Muscle layer of colon (tissue), 2 donors: Measurements from ENCODE around the gene LDLRAD3.
"Not testable (repeated sequence)": the region's sequence is repeated elsewhere in the genome, so short reads cannot be mapped to it uniquely, and the experiment has no call there.

Experiments
- H3K27ac ChIP-seq: one replicate; pipeline ENCODE4 v1.7.0; 2013; ENCODE audit warnings: low read depth, mild to moderate bottlenecking, low read length, moderate library complexity
- H3K27me3 ChIP-seq, 2 donors: one replicate each; pipeline ENCODE4 v1.7.0; 2013; ENCODE audit warnings: low read length in 2 of 2, mild to moderate bottlenecking in 2 of 2; ENCODE audit not compliant: insufficient read depth in 2 of 2, control insufficient read depth in 1 of 2
- H3K36me3 ChIP-seq: one replicate; pipeline ENCODE4 v1.7.0; 2013; ENCODE audit warnings: mild to moderate bottlenecking, low read length; ENCODE audit not compliant: insufficient read depth
- H3K4me1 ChIP-seq: one replicate; pipeline ENCODE4 v1.7.0; 2013; ENCODE audit warnings: mild to moderate bottlenecking, low read length; ENCODE audit not compliant: insufficient read depth
- H3K4me3 ChIP-seq, 2 donors: one replicate each; pipeline ENCODE4 v1.7.0; 2013; ENCODE audit warnings: low read length in 2 of 2, low read depth in 1 of 2, mild to moderate bottlenecking in 1 of 2, moderate library complexity in 1 of 2
- H3K9ac ChIP-seq: one replicate; pipeline ENCODE4 v1.7.0; 2013; ENCODE audit warnings: low read length
- H3K9me3 ChIP-seq: one replicate; pipeline ENCODE4 v1.7.0; 2013; ENCODE audit warnings: mild to moderate bottlenecking, low read length
- donor health status: abdominal sarcoma.
- donor health status: Adenocarcinoma of cecum.

LDLRAD3 gene, protein sequence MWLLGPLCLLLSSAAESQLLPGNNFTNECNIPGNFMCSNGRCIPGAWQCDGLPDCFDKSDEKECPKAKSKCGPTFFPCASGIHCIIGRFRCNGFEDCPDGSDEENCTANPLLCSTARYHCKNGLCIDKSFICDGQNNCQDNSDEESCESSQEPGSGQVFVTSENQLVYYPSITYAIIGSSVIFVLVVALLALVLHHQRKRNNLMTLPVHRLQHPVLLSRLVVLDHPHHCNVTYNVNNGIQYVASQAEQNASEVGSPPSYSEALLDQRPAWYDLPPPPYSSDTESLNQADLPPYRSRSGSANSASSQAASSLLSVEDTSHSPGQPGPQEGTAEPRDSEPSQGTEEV

DNA sequence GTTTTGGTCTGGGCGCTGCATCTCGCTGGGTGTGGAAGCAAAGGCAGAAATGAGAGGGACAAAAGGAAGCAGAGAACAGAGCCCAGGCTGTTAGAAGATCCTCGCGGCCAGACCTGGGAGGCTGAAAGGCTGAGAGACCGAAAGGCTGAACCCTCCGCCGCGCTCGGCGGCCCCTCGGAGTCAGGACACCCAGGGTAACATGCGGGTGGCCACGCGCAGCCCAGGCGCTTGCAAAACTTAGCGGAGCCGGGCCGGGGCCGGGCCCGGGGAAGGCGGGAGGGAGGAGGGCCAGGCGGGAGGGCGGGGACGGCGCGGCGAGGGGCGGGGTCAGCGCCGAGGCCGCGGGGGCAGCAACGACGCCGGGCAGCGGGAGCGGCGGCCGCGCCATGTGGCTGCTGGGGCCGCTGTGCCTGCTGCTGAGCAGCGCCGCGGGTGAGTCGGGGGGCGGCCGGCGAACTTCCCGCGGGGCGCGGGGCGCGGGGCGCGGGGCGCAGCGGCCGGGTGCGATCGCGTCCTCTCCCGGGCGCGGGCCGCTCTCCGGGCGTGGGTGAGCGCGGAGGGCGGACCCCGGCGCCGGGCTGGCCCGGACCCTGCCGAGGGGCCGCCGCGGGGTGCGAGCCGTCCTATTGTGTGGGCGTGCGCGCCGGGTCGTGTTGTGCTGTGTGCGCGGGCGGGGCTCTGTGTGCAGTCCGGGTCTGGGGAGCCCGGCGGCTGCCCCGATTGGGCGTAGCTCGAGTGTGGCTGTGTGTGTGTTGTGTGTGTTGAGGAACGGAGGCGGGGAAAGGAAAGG is at the start of gene LDLRAD3:
TSS of gene LDLRAD3 (plus strand) at position 350 of the 790 bp plus-strand sequence. CDS start at position 387, 37 bp downstream.
- Histone ChIP-seq H3K9ac (peak within 1 kb of the TSS; percentile 46), H3K27me3 (no peaks in the 10 kb centered on the region), H3K27ac (no peak within 1 kb of the TSS), H3K36me3 (no peaks in the 10 kb centered on the region), H3K4me3 (peak within 1 kb of the TSS; percentile 28 to 76), H3K4me1 (peaks cover 19% of the 10 kb centered on the region), H3K9me3 (no peaks in the 10 kb centered on the region)

DNA sequence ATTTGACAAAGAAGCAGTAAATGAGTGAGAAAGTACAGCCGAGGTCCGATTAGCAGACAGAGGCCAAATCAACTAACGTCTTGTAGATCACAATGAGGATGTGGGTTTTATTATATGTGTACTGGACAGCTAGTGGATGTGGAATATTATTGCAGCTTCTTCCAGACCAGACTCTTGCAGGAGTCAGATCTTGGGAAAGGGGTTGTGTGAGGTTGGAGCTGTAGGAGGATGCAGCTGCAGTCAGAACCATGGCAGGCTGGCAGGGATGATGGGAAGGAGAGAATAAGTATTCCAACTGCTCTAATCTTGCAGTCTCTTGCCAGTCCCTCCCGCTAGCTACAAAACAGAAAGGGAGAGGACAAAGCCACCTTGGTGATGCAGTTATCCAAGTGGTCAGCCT is 46.8 kb upstream of the LDLRAD3 start:
- Histone ChIP-seq H3K4me1 (no peaks in the 10 kb centered on the region), H3K9ac (no peak overlapping the region), H3K4me3 (no peak overlapping the region), H3K9me3 (peaks cover 6% of the 10 kb centered on the region), H3K36me3 (no peaks in the 10 kb centered on the region), H3K27ac (no peak overlapping the region), H3K27me3 (no peaks in the 10 kb centered on the region)

DNA sequence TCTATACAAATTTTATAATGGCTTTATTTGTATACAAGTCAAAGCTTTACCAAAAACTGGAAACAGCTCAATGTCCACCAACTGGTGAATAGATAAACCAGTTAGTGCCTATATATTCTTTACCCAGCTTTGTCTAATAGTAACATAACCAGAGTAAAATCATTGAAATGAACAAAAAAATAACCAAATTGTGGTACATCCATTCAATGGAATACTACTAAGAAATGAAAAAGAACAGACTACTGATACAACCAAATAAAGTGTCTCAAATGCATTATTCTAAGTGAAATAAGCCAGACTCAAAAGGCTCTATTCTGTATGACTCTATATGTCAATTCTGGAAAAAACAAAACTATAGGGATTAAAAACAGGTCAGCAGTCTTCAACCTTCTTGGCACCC is 40.9 kb upstream of the LDLRAD3 start:
- Histone ChIP-seq H3K4me3 (no peak overlapping the region), H3K27ac (no peak overlapping the region), H3K4me1 (no peaks in the 10 kb centered on the region), H3K27me3 (no peaks in the 10 kb centered on the region), H3K9me3 (peaks cover 19% of the 10 kb centered on the region), H3K9ac (no peak overlapping the region), H3K36me3 (no peaks in the 10 kb centered on the region)

DNA sequence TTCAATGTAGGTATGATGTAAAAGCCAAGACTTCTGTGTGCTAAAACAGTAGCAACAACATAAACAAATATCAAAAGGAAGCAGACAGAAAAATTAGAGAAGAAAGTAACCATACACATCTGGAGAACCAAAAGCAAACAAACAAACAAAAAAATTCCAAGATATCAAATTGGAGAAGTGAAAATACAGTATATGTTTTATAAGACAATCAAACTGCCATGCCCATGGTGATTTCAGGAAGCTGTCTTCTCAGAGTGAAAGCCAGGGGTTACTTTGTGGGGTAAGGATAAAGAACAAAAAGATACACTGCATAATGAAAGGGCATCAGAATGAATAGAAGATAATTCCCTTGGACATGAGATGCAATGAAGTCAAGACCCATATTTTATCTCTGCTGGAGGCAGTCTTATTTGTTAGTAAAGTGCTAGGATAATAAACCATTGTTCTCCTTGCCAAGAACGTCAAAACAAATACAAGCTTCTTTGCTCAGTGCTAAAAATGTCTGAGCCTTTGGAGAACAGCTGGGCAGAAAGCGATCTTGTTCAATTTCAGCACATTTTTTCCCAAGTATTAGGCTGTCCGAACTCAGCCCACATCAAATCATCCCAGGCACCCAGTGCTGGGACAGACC is 38.1 kb upstream of the LDLRAD3 start:
- Histone ChIP-seq H3K4me1 (no peaks in the 10 kb centered on the region), H3K9ac (no peak overlapping the region), H3K36me3 (no peaks in the 10 kb centered on the region), H3K27ac (no peak overlapping the region), H3K9me3 (peaks cover 19% of the 10 kb centered on the region), H3K27me3 (no peaks in the 10 kb centered on the region), H3K4me3 (no peak overlapping the region)

DNA sequence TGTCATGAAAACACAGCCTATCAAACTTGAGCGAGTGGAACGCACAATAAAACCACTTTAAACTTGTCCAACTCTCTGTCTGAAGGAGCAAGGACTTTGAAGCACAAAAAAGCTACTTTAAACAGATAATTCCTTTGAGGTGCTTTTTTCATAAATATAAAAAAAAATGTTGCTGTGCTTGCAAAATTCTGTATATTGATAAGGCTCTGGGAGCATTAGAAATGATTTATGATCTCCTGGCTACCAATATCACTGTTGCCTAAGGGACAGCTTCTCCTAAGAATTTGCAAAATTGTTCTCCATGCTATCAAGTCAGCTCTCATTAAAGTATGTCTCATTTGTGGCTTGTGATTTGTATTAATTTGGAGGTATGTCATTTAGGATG is 37.6 kb upstream of the LDLRAD3 start:
- Histone ChIP-seq H3K36me3 (no peaks in the 10 kb centered on the region), H3K9me3 (peaks cover 17% of the 10 kb centered on the region), H3K9ac (no peak overlapping the region), H3K4me1 (no peaks in the 10 kb centered on the region), H3K27me3 (no peaks in the 10 kb centered on the region), H3K27ac (no peak overlapping the region), H3K4me3 (no peak overlapping the region)

DNA sequence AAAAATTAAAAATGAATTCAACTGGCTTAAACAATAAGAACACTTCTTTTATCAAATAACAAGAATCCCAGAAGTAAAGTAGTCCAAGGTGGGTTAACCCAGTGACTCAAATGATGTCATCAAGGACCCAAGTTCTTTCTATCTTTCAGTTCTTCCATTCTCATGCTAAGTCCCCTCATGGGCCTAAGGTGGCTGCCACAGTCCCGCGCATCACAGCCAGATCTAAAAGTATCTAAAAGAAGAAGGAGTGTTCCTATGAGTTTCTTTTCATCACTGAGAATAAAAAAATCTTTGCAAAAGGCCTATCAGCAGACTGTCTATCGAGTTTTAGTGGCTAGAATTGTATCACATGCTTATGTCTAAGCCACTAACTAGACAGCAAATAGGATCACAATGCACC is 37.2 kb upstream of the LDLRAD3 start:
- Histone ChIP-seq H3K27ac (no peak overlapping the region), H3K9ac (no peak overlapping the region), H3K36me3 (no peaks in the 10 kb centered on the region), H3K27me3 (no peaks in the 10 kb centered on the region), H3K4me1 (no peaks in the 10 kb centered on the region), H3K9me3 (peaks cover 14% of the 10 kb centered on the region), H3K4me3 (no peak overlapping the region)

DNA sequence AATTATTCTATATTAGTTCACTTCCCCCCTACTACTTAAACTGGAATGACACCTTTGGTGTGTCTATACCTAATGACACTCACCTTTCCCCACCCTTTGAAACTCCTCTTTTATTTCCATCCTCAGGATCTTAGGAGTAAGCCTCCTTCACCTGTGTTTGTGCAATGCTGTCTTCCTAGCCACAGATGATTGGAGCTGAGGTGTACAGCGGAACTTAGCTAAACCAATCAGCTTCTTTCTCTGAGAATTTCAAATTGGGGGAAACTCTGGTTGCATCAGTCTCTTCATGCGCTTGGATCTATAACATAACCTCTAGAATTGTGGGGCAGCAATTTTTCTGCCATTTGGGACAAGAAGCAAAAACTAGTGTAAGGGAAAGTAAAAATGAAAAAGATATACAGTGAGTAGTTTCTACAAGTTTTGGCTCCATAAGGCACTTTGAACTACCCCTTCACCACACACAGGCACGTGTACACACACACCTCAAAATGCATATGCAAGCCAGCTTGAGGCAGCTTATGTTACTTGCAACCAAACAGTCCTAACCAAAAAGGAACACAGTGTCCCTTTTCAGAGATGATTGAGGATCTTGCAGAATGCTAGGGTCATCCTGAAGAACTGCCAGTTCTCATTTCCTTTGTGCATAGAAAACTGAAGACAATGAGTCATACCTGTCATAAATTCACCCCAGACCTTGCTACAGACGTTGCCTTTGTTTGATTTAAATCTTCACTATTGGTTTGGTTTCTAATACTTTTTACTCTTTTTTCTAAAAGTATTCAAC is 36.0 kb upstream of the LDLRAD3 start:
- Histone ChIP-seq H3K4me3 (no peak overlapping the region), H3K4me1 (no peaks in the 10 kb centered on the region), H3K9me3 (peaks cover 5% of the 10 kb centered on the region), H3K36me3 (no peaks in the 10 kb centered on the region), H3K27me3 (no peaks in the 10 kb centered on the region), H3K9ac (no peak overlapping the region), H3K27ac (no peak overlapping the region)

DNA sequence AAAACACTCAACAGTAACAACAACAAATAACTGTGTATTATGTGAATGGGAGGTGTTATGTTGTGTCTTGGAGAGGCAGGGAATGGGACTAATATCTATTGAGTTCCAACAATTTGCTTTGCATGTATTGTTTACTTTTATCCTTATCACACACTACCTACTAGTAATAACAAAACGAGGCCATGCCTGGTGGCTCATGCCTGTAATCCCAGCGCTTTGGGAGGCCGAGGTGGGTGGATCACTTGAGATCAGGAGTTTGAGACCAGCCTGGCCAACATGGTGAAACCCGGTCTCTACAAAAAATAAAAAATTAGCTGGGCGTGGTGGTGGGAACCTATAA is 35.5 kb upstream of the LDLRAD3 start:
- H3K36me3 ChIP-seq, H3K9me3 ChIP-seq, H3K4me3 ChIP-seq, H3K4me1 ChIP-seq, H3K27me3 ChIP-seq, H3K27ac ChIP-seq, H3K9ac ChIP-seq: not testable (repeated sequence)

DNA sequence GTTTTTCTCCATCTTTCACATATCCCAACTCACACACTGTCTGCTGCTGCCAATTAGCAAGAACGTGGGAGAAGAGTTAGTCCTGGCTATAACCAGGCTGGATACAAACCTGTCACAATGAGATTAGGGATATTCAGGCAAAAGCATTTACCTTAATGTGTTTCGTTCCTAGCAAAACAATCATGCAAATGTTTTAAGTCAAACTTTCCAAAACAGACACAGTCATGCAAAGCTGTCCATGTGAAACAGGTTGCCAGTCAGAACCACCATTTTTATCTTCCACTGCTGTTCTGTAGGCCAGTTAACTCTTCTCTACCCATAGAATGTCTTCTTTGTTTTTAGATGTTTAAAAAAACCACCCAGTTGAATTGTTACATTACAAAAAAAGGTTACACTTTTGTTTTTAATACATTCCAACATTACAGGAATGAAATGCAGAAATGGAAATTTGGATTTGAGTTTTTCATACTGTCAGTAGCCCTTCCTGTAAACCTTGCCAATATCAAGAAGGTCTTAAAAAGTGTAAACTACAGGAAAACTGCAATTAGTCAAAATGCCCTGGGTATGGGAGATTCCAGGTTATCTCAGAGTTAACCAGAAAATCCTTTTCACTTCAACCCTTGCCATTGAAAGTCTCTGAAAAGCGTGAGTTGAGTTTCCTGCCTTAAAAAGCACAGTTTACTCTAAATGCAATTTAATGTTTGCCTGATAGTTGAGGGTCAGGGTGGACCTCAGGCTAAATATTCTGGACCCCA is 34.2 kb upstream of the LDLRAD3 start:
- no peak overlapping the region for H3K9ac ChIP-seq
- H3K36me3 ChIP-seq = no peaks in the 10 kb centered on the region
- no peaks in the 10 kb centered on the region for H3K27me3 ChIP-seq
- no peaks in the 10 kb centered on the region for H3K4me1 ChIP-seq
- no peak overlapping the region for H3K4me3 ChIP-seq
- no peak overlapping the region for H3K27ac ChIP-seq
- H3K9me3 ChIP-seq = no peaks in the 10 kb centered on the region

DNA sequence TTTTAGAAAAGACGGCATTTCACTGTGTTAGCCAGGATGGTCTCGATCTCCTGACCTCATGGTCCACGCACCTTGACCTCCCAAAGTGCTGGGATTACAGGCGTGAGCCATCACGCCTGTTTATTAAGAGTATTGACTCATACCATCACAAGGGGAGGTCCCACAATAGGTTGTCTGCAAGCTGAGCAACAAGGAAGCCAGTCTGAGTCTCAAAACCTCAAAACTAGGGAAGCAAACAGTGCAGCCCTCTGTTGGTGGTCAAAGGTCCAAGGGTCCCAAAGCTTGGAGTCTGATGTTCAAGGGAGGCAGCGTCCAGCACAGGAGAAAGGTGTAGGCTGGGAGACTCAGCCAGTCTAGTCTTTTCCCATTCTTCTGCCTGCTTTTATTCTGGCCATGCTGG is 32.8 kb upstream of the LDLRAD3 start:
- Histone ChIP-seq H3K4me1 (no peaks in the 10 kb centered on the region), H3K27ac (no peak overlapping the region), H3K9ac (no peak overlapping the region), H3K9me3 (no peaks in the 10 kb centered on the region), H3K36me3 (no peaks in the 10 kb centered on the region), H3K4me3 (no peak overlapping the region), H3K27me3 (no peaks in the 10 kb centered on the region)
